Measurements from ENCODE around the gene TBC1D22A.

Gene TBC1D22A

DNA sequence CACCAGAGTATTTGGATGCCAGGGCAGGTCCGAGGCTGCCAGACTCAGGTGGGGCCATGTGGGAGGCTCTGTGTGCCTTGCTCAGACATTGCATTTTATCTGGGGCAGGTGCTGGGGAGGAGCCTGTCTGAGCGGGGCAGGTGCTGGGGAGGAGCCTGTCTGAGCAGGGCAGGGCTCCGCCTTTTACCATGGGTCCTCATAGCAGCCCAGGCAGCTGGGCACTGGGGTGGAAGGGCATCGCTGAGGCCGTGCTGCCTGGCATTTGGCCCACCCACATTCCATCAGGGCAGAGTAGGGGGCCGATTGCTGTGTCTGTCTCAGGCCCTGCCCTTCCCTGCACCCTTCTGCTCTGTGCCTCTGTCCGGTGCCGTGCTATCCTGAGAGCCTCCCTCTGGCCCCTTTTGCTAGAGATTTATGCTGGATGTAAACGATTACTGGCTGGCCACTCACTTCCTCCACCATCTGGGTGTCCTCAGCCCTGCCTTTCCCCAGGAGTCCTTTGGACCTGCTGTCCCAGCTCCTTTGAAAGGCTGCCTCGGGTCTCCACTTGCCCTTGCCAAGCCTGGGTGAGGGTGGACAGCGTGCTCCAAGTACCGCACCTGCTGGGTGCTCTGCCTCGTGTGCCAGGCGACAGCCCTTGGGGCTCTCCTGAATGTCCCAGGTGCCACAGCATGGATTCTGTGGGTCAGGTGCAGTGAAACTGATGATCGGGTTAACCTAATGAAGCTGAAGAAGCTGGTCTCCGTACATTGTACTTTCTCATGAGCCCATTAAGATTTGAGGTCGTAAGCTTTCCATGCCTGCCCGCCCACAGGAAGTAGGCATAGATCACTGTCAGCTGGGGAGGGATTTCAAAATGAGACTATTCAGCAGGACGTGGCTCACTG lies 281.6 kb downstream of the TBC1D22A start:
- no peaks in the 10 kb centered on the region for H3K9me3 ChIP-seq (ENCODE audit: insufficient read depth, low read length)
- H4K20me1 ChIP-seq (ENCODE audit: insufficient read depth, low read length) = peaks cover 86% of the 10 kb centered on the region
- H3K4me3 ChIP-seq (ENCODE audit: low read length) = no peak overlapping the region
- no peak overlapping the region for H3K4me2 ChIP-seq (ENCODE audit: low read length)
- H2AFZ ChIP-seq (ENCODE audit: low read depth, low read length) = no peak overlapping the region
- H3K36me3 ChIP-seq (replicated peaks; ENCODE audit: low read depth, low read length) = peaks cover 2% of the 10 kb centered on the region
- H3K9ac ChIP-seq (ENCODE audit: low read length) = no peak overlapping the region
- TF ChIP-seq, protein P1, sequence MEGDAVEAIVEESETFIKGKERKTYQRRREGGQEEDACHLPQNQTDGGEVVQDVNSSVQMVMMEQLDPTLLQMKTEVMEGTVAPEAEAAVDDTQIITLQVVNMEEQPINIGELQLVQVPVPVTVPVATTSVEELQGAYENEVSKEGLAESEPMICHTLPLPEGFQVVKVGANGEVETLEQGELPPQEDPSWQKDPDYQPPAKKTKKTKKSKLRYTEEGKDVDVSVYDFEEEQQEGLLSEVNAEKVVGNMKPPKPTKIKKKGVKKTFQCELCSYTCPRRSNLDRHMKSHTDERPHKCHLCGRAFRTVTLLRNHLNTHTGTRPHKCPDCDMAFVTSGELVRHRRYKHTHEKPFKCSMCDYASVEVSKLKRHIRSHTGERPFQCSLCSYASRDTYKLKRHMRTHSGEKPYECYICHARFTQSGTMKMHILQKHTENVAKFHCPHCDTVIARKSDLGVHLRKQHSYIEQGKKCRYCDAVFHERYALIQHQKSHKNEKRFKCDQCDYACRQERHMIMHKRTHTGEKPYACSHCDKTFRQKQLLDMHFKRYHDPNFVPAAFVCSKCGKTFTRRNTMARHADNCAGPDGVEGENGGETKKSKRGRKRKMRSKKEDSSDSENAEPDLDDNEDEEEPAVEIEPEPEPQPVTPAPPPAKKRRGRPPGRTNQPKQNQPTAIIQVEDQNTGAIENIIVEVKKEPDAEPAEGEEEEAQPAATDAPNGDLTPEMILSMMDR (IDR thresholded peaks at IDR 0.05; ENCODE audit: low read depth, low read length) = no peak
- TF ChIP-seq EZH2phosphoT487 (IDR thresholded peaks at IDR 0.05; ENCODE audit: low read depth) = no peak
- 0 out of 2 replicates have a peak, but pooled peaks cover 6% of the 10 kb centered on the region for H3K79me2 ChIP-seq (ENCODE audit: low read length)
- peaks cover 19% of the 10 kb centered on the region for H3K4me1 ChIP-seq (ENCODE audit: low read length)
- no peaks in the 10 kb centered on the region for H3K27me3 ChIP-seq (ENCODE audit: low read depth, low read length)
- H3K27ac ChIP-seq (ENCODE audit: low read length) = no peak overlapping the region

DNA sequence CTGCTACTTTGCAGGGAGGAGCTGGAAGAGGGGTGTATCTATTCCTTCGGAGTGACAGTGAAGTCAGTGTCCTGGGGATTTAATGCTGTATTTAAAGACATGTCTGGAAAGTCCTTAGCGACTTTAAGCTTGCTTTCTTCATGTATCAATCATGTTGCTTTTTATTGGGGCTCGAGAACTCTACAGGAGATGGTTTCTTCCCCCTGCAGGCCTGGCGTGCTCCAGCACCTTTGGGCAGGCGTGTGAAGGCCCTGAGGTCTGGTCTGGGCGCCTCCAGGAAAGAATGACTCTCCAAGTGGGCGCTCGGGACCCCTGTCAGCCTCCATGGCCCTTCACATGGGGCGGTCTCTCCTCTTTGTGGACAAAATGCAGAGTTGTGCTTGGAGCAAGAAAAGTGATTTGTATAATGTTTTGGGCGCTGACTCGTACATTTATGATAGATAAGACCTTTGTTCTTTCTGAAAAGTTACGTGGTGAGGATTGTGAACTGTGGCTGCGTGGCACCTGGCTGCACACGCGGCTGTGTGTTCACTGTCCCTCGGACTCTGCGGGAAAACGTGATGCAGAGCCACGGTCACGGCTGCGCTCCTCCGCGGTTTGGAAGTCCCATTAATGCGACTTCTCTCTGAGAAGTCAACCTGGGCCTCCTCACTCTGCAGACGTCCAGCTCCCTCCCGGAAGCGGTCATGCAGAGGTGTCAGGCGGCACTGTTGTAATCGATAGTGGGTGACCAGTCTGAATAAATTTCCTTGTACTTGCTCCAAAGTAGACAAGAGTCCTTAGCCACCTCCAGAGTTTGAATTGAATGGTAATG lies 282.5 kb downstream of the TBC1D22A start:
- Histone ChIP-seq H3K9me3 (ENCODE audit: insufficient read depth, low read length) (no peaks in the 10 kb centered on the region), H3K79me2 (ENCODE audit: low read length) (0 out of 2 replicates have a peak, but pooled peaks cover 6% of the 10 kb centered on the region), H4K20me1 (ENCODE audit: insufficient read depth, low read length) (peaks cover 87% of the 10 kb centered on the region), H3K27ac (ENCODE audit: low read length) (no peak overlapping the region), H3K9ac (ENCODE audit: low read length) (no peak overlapping the region), H3K4me1 (ENCODE audit: low read length) (peaks cover 27% of the 10 kb centered on the region), H3K36me3 (replicated peaks; ENCODE audit: low read depth, low read length) (peaks cover 2% of the 10 kb centered on the region), H3K4me2 (ENCODE audit: low read length) (no peak overlapping the region), H3K4me3 (ENCODE audit: low read length) (no peak overlapping the region), H3K27me3 (ENCODE audit: low read depth, low read length) (no peaks in the 10 kb centered on the region), H2AFZ (ENCODE audit: low read depth, low read length) (no peak overlapping the region)
- TF ChIP-seq, protein P1 (IDR thresholded peaks at IDR 0.05; ENCODE audit: low read depth, low read length) = no peak
- no peak for TF ChIP-seq EZH2phosphoT487 (IDR thresholded peaks at IDR 0.05; ENCODE audit: low read depth)

DNA sequence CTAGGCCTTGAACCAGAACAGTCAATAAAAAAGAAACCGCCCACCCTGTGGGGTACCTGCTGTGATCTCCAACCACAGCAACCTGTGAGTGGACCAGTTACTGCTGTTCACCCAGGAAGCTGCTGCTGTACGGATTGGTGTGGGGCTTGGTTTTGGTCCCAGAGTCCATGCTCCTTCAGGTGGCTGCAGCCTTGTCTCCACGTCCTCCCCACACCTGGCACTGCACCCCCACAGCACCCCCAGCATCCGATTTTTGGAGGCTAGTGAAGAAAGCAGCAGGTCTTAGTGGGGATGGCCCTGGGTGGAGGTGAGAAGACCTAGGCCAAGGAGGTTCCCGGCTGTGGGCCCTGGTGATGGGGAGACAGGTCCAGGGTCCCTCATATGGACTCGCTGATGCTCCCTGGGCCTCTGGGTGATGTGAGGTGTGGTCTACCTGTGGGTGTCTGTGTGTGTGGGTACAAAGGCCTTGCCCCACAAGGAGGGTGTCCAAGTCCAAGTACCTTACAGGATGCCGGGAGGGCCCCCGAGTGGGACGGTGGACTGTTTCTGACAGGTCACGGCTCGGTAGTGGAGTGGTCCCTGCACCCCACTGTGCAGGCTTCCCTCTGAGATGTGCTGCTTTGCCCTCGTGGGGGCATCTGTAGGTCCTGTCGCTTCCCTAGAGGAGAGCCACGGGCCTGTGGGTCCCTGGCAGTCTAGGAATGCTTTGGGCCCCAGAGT lies 283.4 kb downstream of the TBC1D22A start:
- Histone ChIP-seq H3K27ac (ENCODE audit: low read length) (no peak overlapping the region), H3K4me3 (ENCODE audit: low read length) (no peak overlapping the region), H4K20me1 (ENCODE audit: insufficient read depth, low read length) (peaks cover 85% of the 10 kb centered on the region), H3K9me3 (ENCODE audit: insufficient read depth, low read length) (no peaks in the 10 kb centered on the region), H3K9ac (ENCODE audit: low read length) (no peak overlapping the region), H3K27me3 (ENCODE audit: low read depth, low read length) (no peaks in the 10 kb centered on the region), H3K36me3 (replicated peaks; ENCODE audit: low read depth, low read length) (peaks cover 2% of the 10 kb centered on the region), H3K79me2 (ENCODE audit: low read length) (peaks cover 13% of the 10 kb centered on the region), H3K4me1 (ENCODE audit: low read length) (peaks cover 36% of the 10 kb centered on the region), H3K4me2 (ENCODE audit: low read length) (no peak overlapping the region), H2AFZ (ENCODE audit: low read depth, low read length) (no peak overlapping the region)
- no peak for TF ChIP-seq EZH2phosphoT487 (IDR thresholded peaks at IDR 0.05; ENCODE audit: low read depth)
- TF ChIP-seq, protein P1 (IDR thresholded peaks at IDR 0.05; ENCODE audit: low read depth, low read length) = no peak

All from OCI-LY3 (cell line).